Esophagus muscularis mucosa (tissue), 4 donors: Measurements from ENCODE around the gene GSDME.

ENCODE experiments used
- CTCF ChIP-seq, 3 experiments: fragments of 200-600 bp in 2 of 3; fragments of 450-650 bp in 1 of 3; sonication (generic) in 2 of 3; IDR thresholded peaks; one replicate each; pipeline ENCODE4 v1.5.1; 2017 to 2019; ENCODE audit warnings: antibody characterized with exemption in 3 of 3, mild to moderate bottlenecking in 2 of 3, moderate library complexity in 1 of 3
- EP300 ChIP-seq: sonication (generic); formaldehyde crosslinking; IDR thresholded peaks from one replicate; pipeline ENCODE4 v1.6.1; 2017; ENCODE audit warnings: antibody characterized with exemption
- POLR2A ChIP-seq: fragments of 450-650 bp; IDR thresholded peaks from one replicate; pipeline ENCODE4 v1.6.1; 2017; ENCODE audit warnings: antibody characterized with exemption, moderate library complexity, mild to moderate bottlenecking, low read depth
- POLR2AphosphoS5 ChIP-seq, 2 donors: sonication (generic); formaldehyde crosslinking; IDR thresholded peaks; one replicate each; pipeline ENCODE4 v1.6.1; 2017; ENCODE audit warnings: antibody characterized with exemption in 2 of 2

DNA sequence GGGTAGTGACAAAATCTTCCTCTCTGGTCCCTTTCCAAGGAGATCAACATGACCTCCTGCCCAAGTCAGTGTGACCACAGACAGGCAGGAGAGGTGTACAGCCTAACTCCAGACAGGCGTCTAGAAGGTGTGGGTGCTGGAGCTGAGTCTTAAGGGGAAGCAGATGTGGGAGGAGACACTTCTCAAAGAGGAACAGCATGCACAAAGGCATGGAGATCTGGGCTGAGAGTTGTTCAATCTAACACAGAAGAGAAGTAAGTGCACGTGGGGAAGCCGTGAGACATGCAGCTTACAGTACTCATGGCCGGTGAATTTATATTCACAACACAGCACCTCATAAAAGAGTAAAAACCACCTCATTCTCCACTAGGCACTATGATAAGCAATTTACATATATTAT lies 23.8 kb upstream of the GSDME start:
- TF ChIP-seq CTCF (IDR thresholded peaks at IDR 0.05) (no peak), POLR2AphosphoS5 (IDR thresholded peaks at IDR 0.05) (no peak), POLR2A (no peak), EP300 (no peak)
